ENCODE measurements around the gene WNT3. TPM values are rescaled to one million over a fixed set of nuclear protein-coding genes. Genes with fewer than 3 reads are reported as not detected.

WNT3 gene
- total and polyA plus RNA-seq, 10 of the 15 experiments (the other 5 are each of a cell fraction or from before 2014, with no cell fraction given) = 0.01 to 0.03 TPM; not detected in 8

- Histone ChIP-seq H3K79me2 (ENCODE audit: control insufficient read depth, insufficient read depth, low read length) (no peaks in the 10 kb centered on the region), H4K20me1 (ENCODE audit: control insufficient read depth, insufficient read depth) (no peaks in the 10 kb centered on the region), H3K27ac (ENCODE audit: control insufficient read depth, insufficient read depth) (no peak overlapping the region), H3K4me2 (ENCODE audit: control insufficient read depth, insufficient read depth) (no peak overlapping the region), H3K27me3 (replicated peaks in 1 of 2; ENCODE audit: control insufficient read depth in 2 of 2, insufficient read depth in 2 of 2, low read length in 1 of 2) (peaks cover 1 to 5% of the 10 kb centered on the region in 2 experiments; a peak in 2 of 4 replicates), H2AFZ (ENCODE audit: control insufficient read depth, low read depth, low read length) (no peak overlapping the region), H3K9ac (ENCODE audit: control insufficient read depth, insufficient read depth, low read length) (no peak overlapping the region), H3K9me3 (replicated peaks; ENCODE audit: control insufficient read depth, insufficient read depth, low read length) (no peaks in the 10 kb centered on the region), H3K4me1 (ENCODE audit: control insufficient read depth, insufficient read depth, low read length) (no peaks in the 10 kb centered on the region), H3K4me3 (no peak overlapping the region), H3K36me3 (ENCODE audit: control insufficient read depth in 2 of 2, insufficient read depth in 2 of 2, low read length in 1 of 2) (no peaks in the 10 kb centered on the region)
- in situ Hi-C loops (cut with MboI) (no loop called here), intact Hi-C loops (cut with micrococcal nuclease; ENCODE audit: unreplicated experiment) (no loop called here)
- no peak for TF ChIP-seq TCF7 (IDR thresholded peaks at IDR 0.05; ENCODE audit: borderline replicate concordance)
- no peak for TF ChIP-seq HDAC2 (IDR thresholded peaks at IDR 0.05)
- CTCF ChIA-PET = no interaction called here
- RAD21 ChIA-PET (ENCODE audit: unreplicated experiment) = no interaction called here
- POLR2A ChIA-PET = no interaction called here
- WGBS (ENCODE audit: insufficient coverage, insufficient replicate concordance, low lambda C conversion rate, missing lambda C conversion rate) = 85% methylated on average over 12 of the region's 12 CpGs
- no peak for DNase-seq (ENCODE audit: low read depth, low spot score)
- BruUV-seq (replicated peaks) = no TSS peak
- SMC1A ChIA-PET (ENCODE audit: uncharacterized antibody, unreplicated experiment) = no interaction called here
- FAIRE-seq = no peak
- no peak for ATAC-seq
Observed at GRCh38 chr17:46765453-46765852, 53.0 kb downstream of the WNT3 start.

GRCh38 chr17:46764709-46765401 is 53.6 kb downstream of the WNT3 start:
- Histone ChIP-seq H4K20me1 (ENCODE audit: control insufficient read depth, insufficient read depth) (no peaks in the 10 kb centered on the region), H3K79me2 (ENCODE audit: control insufficient read depth, insufficient read depth, low read length) (no peaks in the 10 kb centered on the region), H2AFZ (ENCODE audit: control insufficient read depth, low read depth, low read length) (no peak overlapping the region), H3K4me2 (ENCODE audit: control insufficient read depth, insufficient read depth) (no peak overlapping the region), H3K27me3 (replicated peaks in 1 of 2; ENCODE audit: control insufficient read depth in 2 of 2, insufficient read depth in 2 of 2, low read length in 1 of 2) (peaks cover 0 to 1% of the 10 kb centered on the region in 2 experiments; a peak in 2 of 4 replicates), H3K27ac (ENCODE audit: control insufficient read depth, insufficient read depth) (no peak overlapping the region), H3K4me1 (ENCODE audit: control insufficient read depth, insufficient read depth, low read length) (no peaks in the 10 kb centered on the region), H3K4me3 (no peak overlapping the region), H3K9me3 (replicated peaks; ENCODE audit: control insufficient read depth, insufficient read depth, low read length) (no peaks in the 10 kb centered on the region), H3K9ac (ENCODE audit: control insufficient read depth, insufficient read depth, low read length) (no peak overlapping the region), H3K36me3 (ENCODE audit: control insufficient read depth in 2 of 2, insufficient read depth in 2 of 2, low read length in 1 of 2) (no peaks in the 10 kb centered on the region)
- FAIRE-seq = no peak
- BruUV-seq (replicated peaks) = no TSS peak
- in situ Hi-C loops (cut with MboI) = loop anchor here (5.0 kb wide), 1 partner anchor 38 kb away; no protein-coding TSS in a partner anchor
- ChIA-PET POLR2A (no interaction called here), CTCF (no interaction called here), RAD21 (ENCODE audit: unreplicated experiment) (no interaction called here), SMC1A (ENCODE audit: uncharacterized antibody, unreplicated experiment) (no interaction called here)
- intact Hi-C loops (cut with micrococcal nuclease; ENCODE audit: unreplicated experiment) = no loop called here
- no peak for ATAC-seq
- DNase-seq (ENCODE audit: low read depth, low spot score) = no peak
- 64% methylated on average over 13 of the region's 13 CpGs for WGBS (ENCODE audit: insufficient coverage, insufficient replicate concordance, low lambda C conversion rate, missing lambda C conversion rate)
- TF ChIP-seq TCF12 (IDR thresholded peaks at IDR 0.05; ENCODE audit: low read depth, low read length) = no peak
- no peak for TF ChIP-seq PRDM15 (CRISPR knock-in tag; IDR thresholded peaks at IDR 0.05)
- no peak for TF ChIP-seq BCL11A (IDR thresholded peaks at IDR 0.05; ENCODE audit: low read depth, low read length)
- no peak for TF ChIP-seq NRF1 (conservative IDR thresholded peaks at IDR 0.05; ENCODE audit: low read depth, low read length)
- TF ChIP-seq RUNX3 (IDR thresholded peaks at IDR 0.05; ENCODE audit: low read length) = no peak
- no peak for TF ChIP-seq EP300 (IDR thresholded peaks at IDR 0.05; ENCODE audit: borderline replicate concordance in 1 of 2, control insufficient read depth in 1 of 2, low read depth in 2 of 2, low read length in 2 of 2)
- no peak for TF ChIP-seq PKNOX1 (IDR thresholded peaks at IDR 0.05)
- no peak for TF ChIP-seq BMI1 (IDR thresholded peaks at IDR 0.05; ENCODE audit: borderline replicate concordance)
- TF ChIP-seq MAX (IDR thresholded peaks at IDR 0.05; ENCODE audit: low read depth, low read length) = no peak
- TF ChIP-seq ZNF24 (IDR thresholded peaks at IDR 0.05) = no peak

All from GM12878 (cell line).